ENCODE data around the gene N4BP3. TPM values are rescaled to one million over a fixed set of nuclear protein-coding genes. Genes with fewer than 3 reads are reported as not detected.

N4BP3 gene
- total and polyA plus RNA-seq, 2 of the 13 experiments (the other 11 are each of a cell fraction or from before 2014, with no cell fraction given): 0.13 TPM; not detected in 1

DNA sequence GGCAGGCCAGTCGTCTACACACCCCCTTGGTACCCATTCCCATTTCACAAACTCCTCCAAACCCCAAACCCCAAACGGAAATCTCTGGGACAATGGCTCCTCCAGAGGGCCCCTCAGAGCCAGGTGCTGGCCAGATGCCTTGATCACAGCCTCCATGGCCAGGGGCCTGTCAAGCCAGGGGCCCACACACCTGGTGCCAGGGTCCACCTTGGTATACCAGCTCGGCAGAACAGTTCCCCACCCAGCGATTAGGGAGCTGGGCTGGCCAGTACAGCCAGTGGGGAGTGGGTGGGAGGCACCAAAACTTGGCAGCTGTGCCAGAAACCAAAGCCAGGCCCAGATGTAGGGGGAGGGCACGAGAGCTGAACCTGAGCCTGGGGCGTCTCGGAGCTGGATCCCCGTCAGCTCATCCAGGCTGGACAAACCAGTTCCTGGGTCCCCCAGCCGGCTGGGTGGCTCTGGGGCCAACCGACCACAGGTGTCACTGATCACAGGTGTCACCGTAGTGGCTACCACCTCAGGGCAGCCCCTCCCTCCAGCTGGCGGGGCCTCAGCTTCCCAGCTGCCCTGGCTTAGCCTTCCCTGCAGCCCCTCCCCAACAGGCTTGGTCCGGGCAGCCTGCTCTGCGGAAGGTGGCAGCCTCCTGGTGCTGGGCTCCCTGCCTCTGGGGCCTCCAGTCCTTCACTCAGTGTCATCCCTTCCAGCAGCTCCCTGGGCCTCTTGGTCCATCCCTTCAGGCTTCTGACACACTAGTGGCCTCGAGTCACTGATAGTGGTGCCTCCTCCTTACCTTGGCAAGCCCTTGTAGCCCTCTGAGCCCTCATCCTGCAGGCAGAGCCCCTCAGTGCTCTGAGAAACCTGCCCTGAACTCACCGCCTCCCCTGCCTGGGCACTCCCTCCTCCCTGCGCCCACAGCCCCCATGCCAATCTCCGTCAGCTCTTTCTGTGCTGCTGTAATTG, 10.9 kb downstream of the N4BP3 start (continued):
- TF ChIP-seq, protein P1, sequence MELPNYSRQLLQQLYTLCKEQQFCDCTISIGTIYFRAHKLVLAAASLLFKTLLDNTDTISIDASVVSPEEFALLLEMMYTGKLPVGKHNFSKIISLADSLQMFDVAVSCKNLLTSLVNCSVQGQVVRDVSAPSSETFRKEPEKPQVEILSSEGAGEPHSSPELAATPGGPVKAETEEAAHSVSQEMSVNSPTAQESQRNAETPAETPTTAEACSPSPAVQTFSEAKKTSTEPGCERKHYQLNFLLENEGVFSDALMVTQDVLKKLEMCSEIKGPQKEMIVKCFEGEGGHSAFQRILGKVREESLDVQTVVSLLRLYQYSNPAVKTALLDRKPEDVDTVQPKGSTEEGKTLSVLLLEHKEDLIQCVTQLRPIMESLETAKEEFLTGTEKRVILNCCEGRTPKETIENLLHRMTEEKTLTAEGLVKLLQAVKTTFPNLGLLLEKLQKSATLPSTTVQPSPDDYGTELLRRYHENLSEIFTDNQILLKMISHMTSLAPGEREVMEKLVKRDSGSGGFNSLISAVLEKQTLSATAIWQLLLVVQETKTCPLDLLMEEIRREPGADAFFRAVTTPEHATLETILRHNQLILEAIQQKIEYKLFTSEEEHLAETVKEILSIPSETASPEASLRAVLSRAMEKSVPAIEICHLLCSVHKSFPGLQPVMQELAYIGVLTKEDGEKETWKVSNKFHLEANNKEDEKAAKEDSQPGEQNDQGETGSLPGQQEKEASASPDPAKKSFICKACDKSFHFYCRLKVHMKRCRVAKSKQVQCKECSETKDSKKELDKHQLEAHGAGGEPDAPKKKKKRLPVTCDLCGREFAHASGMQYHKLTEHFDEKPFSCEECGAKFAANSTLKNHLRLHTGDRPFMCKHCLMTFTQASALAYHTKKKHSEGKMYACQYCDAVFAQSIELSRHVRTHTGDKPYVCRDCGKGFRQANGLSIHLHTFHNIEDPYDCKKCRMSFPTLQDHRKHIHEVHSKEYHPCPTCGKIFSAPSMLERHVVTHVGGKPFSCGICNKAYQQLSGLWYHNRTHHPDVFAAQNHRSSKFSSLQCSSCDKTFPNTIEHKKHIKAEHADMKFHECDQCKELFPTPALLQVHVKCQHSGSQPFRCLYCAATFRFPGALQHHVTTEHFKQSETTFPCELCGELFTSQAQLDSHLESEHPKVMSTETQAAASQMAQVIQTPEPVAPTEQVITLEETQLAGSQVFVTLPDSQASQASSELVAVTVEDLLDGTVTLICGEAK (IDR thresholded peaks at IDR 0.05): no peak
- TF ChIP-seq, protein P1 (CRISPR knock-in tag; IDR thresholded peaks at IDR 0.05): no peak
